T-helper 22 cell (primary cell): Measurements from ENCODE around the gene CTPS1.
A peak's percentile ranks its signal among the peaks of the same experiment; 100 is the strongest.

ENCODE experiments used
- DNase-seq: peaks from one replicate; pipeline ENCODE4 v3.0.0-alpha.2; 2020; ENCODE audit warnings: low read depth

Gene CTPS1

DNA sequence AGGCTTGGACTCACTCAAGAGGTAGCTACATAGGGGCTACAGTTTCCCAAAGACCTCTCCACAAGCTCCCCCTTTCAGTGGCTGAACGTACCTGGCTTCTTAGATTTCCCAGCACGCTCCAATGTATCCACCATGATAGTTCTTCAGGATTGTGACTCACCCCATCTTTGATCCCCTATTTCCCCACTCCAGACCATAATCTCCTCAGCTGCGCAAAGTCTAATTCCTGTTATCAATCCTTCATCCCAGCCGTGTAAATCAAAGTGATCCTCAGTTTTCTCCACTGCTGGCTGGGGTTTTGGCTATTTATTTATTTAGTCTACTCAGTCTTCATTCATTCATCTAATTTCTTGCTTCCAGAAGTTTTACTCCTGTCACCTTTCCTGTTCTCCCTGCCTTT is 13.1 kb upstream of the CTPS1 start:
- no peak for DNase-seq

DNA sequence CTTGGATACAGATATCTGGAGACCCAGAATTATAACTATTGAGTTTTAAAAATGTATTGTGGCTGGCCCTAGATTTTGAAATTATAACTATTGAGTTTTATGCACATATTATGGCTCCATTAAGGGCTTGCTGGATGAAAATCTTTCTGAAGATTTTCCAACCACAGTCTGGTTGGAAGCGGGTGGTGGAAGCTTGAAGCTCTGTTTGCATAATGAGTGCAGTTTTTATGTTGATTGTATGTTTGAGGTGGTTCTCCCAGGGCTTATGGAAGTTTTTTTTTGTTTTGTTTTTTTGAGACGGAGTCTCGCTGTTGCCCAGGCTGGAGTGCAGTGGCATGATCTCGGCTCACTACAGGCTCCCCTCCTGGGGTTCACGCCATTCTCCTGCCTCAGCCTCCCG is 10.1 kb upstream of the CTPS1 start:
- no peak for DNase-seq

GRCh38 chr1:40971966-40972365 is 7.5 kb upstream of the CTPS1 start:
- DNase-seq = no peak

DNA sequence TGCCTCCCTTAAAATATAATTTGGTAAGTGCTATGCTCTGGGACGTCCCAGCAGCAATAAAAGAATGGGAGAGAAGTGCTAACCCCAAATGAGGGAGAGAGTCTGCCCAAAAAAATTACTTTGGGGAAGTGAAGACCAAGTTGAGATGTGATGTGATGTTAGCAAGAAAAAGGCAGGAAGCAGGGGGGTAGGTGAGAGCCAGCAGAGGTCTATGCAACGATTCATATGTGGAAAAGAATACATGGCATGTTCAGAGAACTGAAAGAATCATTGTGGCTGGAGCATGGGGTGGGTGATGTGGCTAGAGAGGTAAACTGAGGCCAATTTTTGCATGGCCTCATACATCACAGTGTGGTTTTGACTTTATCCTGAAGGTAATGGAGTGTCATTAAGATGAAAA is 5.6 kb upstream of the CTPS1 start:
- no peak for DNase-seq

- DNase-seq = no peak
Measured at GRCh38 chr1:40974945-40975344, 4.6 kb upstream of the CTPS1 start.

GRCh38 chr1:40976952-40977690 is 2.4 kb upstream of the CTPS1 start:
- DNase-seq = no peak

- no peak for DNase-seq
Measured at GRCh38 chr1:40977716-40978115, 1.8 kb upstream of the CTPS1 start.

- no peak for DNase-seq
Measured at GRCh38 chr1:40978886-40979240, 633 bp upstream of the CTPS1 start.

DNA sequence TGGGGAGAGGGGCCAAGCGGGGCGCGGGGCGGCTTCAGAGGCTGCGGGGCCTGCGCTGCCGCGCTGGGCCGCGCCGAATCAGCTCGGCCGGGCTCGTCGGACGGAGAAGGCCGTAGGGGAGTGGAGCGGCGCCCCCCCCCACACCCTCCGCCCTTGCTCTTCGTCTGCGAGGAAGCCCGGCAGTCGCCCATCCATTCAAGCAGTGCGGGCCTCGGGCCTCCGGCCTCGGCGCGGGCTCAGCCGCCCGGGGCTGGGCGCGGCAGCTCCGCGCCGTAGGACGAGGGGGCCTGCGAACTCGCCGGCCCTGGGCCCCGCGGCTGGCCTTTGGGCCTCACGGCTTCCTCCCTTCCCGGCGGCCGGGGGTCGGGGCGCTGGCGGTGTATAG is 564 bp downstream of the CTPS1 start:
- DNase-seq = peak; percentile 14

- DNase-seq = no peak
Measured at GRCh38 chr1:40980453-40981121, 1.1 kb downstream of the CTPS1 start.

GRCh38 chr1:40981691-40982448 is 2.4 kb downstream of the CTPS1 start:
- no peak for DNase-seq

- DNase-seq = no peak
Measured at GRCh38 chr1:40982721-40983120, 3.2 kb downstream of the CTPS1 start.

DNA sequence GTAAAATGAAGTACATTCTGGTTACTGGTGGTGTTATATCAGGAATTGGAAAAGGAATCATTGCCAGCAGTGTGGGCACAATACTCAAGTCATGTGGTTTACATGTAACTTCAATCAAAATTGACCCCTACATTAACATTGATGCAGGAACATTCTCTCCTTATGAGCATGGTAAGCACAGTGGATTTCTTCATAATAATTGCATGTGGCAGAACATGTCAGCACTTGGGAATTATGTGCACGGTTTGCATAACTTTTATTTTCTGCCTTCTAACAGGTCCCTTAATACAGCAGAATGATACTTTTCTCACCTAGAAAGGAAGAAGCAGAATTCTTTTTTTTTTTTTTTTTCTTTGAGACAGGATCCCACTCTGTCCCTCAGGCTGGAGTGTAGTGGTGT is 3.8 kb downstream of the CTPS1 start:
- no peak for DNase-seq

DNA sequence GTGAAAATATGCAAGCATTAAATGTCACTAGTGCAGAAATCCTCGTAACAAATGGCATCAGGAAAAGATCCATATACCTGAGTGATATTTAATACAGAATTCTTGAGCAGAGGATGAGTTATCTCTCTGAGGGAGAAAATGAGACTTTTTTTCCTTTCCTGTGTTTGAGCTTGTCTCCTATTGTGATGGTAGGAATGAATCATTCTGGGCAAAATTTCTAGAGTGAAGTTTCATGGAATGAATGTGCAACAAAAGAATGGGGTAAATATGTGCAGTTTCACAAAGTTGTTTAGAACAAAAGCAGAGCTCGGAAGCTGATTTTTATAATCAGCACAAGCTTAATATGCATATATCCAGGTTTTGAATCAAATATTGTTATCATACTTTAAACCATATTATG is 4.6 kb downstream of the CTPS1 start:
- DNase-seq = no peak

GRCh38 chr1:40984531-40984930 is 5.0 kb downstream of the CTPS1 start:
- no peak for DNase-seq

DNA sequence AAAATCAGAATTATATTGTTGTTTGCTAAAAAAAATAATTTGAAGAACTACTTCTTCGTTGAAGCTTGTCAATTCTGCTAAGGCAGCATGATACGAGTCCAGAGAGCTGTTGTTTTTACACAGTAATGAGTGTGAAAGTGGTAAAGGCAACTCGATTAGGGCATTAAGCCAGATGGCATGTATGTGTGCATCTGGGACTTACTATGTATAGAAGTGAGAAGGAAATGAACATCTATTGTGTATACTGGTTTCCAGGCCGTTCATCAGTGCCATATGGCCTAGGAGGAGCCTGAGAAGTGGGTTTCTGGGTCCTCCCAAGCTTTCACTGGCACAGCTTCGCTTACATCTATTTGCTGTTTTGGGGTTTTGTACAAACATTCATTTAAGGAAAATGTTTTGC is 5.7 kb downstream of the CTPS1 start:
- no peak for DNase-seq

DNA sequence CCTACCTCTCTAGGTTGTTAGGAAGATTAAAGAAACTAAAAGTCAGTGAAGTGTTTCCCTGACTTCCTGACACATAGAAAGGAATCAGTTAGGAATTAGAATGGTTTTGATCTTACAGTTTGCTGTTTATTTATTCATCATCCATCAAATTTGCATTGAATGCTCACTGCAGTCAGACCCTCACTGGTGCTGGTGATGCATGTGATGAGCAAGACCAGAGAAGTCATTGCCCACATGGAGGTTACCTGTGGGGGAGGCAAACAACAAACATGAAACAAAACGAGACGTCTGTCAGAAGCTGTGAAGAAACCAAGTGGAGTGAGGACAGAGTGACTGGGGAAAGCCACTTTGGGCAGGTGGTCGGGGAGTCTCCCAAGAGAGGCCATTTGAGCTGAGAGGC is 6.4 kb downstream of the CTPS1 start:
- no peak for DNase-seq

DNA sequence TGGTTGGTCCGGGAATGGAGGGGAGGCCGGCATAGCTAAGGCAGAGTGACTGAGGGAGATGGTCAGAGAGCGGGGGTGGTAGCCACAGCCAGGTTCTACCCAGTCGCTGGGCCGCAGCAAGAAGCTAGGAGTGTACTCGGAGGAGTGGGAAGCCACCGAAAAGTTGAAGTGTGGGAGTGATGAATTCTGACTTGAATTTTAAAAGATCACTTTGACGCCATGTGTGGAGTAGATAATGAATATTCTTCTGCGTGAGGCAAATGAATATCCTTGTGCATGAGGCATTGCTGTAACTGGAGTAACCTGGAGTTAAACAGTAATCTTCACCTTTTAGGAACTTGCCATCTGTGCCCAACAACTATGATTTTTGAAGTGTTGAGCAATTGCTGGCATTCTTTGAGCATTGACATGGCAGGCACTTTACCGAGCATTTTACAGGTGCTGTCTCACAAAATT is 6.9 kb downstream of the CTPS1 start:
- DNase-seq = no peak

DNA sequence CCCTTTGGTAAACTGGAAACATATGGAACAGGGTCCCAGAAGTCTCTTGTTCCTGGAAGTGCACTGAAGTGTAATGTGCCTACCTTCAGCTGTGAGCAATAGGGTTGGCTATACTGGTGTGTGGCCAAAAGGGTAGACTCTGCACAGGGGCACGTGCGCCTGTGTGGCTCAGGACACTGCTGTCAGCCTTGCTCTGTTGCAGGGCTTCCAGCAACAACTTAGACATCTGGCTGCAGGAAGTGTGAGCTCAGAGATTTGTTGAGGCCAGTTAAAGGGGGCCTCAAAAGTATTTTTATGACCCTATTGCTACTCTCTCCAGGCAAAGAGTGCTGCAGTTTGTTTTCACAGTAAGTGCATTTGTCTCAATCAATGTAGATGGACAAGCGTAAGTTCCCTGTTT is 7.5 kb downstream of the CTPS1 start:
- no peak for DNase-seq

DNA sequence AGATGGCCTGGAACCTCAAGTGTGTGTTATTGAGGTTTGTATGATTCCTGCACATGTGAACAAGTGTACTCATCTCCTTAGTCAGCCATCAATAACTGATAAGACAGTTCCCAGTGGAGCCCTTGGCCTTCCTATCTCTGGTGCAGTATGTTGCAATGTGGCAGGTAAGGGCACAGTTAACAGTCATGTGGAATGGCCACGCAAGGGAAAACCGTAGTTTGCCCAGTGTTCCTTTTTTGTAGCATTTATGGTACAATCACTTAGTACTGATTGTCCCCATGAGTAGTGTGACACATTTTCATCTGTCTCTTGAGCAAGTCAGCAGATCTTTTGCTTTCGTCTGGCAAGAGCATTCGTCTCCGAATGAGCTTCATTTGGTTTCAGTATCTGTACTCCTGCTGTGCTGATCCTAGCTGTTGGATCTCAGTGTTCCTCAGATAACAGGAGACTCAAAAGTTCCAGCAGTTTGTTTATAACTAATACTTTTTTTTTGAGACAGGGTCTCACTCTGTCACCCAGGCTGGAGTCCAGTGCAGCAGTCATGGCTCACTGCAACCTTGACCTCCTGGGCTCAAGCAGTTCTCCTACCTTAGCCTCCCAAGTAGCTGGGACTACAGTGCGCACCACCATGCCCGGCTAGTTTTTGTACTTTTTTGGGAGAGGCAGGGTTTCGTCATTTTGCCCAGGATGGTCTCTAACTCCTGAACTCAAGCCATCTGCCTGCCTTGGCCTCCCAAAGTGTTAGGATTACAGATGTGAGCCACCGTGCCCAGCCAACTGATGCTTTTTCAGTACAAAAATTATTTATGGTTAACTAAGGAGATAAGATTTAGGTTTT is 8.2 kb downstream of the CTPS1 start:
- DNase-seq = no peak

DNA sequence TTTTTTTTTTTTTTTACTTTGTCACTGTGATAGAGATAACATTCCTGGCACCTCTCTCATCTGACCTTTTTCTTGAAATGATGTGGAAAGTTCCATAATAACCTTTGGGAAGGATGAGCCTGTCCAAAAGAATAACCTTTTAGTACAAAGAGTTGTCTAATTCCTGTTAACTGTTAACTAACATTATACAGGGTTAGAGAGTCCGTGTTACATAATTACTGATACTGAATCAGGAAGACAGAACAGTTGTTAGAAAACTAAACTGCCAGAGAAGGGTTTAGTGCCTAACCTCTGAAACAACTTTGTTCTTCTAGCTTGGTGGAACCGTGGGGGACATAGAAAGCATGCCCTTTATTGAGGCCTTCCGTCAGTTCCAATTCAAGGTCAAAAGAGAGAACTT is 8.8 kb downstream of the CTPS1 start:
- DNase-seq = no peak

DNA sequence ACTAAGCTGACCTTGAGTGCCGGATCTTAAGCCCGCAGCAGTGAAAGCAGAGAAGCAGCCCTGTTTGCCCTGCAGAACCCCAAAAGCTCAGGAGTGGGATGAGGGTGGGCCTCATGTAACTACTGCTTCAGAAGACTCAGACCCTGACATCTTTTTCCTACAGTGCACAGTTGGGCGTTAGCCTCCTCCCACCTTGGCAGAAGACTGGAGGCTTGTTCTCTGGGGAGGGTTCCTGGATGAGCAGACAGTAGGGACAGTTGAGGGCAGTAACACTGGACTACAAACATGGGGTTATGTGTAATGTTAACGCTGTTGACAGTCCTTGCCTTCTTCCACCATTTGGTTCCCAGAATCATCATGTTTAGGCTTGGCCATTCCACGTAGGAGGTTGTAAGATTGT is 9.6 kb downstream of the CTPS1 start:
- no peak for DNase-seq
